GM18858 (cell line): ENCODE data around the gene REXO5.
"Not testable (repeated sequence)": the region's sequence is repeated elsewhere in the genome, so short reads cannot be mapped to it uniquely, and the experiment has no call there.

Experiments
- ATAC-seq: cut with Tn5 transposase; IDR thresholded peaks from one replicate; pipeline ENCODE4 v1.9.1; 2021; ENCODE audit not compliant: unreplicated experiment

The REXO5 gene

DNA sequence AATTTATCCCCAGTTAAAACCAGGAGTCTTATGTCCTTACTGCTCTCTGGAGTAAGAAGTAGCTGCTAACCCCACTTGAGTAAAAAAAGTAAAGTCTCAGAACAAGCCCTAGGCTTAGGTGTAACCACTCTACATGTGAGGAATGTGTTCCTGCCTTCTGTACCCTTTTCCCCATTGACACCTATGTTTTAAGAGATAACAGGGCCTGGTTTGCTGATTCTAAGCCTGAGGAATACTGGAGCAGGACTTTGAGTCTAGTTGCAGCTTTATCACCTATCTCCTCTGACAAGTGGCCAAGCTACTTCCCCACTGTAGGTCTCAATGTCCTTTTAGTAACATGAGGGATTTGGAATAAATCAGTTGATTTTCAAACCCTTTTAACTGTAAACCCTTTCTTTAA is 40.2 kb downstream of the REXO5 start:
- no peak for ATAC-seq

DNA sequence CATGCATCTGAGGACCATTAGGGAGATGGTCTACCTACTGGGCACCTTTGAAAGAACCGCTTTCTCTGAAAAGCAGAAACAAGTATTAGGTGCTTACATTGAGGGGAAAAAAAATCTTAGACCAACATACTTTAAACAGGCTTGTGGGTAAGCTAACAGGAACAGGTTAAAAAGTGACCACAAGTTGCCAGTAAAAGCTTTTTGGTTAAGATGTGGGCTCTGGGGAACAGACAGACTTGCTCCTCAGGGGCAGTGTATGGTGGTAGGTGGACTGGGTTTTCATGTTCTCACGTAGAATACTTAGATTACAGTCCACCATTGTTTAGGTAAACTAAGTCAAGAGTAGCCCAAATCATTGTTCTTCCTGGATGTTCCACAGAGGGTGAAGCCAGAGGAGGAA is 41.2 kb downstream of the REXO5 start:
- no peak for ATAC-seq

- no peak for ATAC-seq
Measured at GRCh38 chr16:20849589-20850390, 43.5 kb downstream of the REXO5 start.

DNA sequence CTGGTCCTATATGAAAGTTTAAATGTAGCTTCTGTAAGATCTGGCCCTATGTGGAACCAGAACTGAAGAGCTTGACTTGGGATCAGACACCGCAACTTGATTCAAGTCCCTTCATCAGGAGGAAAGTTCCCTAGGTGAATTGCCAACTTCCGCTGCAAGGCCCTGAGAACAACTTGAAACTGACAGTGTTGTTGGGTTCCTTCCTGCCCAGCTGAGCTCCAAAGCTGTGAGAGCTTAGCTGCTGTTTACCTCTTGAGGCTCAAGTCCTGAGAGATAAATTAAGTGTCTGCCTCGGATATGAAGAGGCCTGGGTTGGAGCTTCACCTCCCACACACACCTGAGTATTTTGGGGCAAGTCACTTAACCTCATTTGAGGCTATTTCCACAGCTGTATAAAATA is 44.7 kb downstream of the REXO5 start:
- ATAC-seq, result no peak

DNA sequence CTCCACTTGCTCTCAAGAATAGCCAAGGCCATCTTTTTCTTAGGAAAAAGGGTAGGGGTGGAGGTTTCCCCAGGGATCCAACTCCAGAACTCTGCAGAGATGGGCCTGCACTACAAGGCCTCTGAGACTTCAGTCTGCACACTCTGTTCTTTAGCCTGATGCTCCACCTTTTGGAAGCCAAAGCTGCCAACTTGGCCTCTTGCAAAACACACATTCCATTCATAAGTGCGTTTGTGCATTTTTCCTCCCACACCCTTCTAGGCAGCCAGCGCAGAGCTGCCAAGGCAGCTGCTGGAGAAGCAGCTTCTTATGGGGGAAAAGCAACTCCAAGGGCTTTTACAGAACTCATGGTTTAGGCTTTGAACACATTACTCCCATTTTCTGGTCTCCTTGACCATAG is 45.3 kb downstream of the REXO5 start:
- no peak for ATAC-seq

GRCh38 chr16:20853143-20853542 is 46.8 kb downstream of the REXO5 start:
- ATAC-seq, result no peak

DNA sequence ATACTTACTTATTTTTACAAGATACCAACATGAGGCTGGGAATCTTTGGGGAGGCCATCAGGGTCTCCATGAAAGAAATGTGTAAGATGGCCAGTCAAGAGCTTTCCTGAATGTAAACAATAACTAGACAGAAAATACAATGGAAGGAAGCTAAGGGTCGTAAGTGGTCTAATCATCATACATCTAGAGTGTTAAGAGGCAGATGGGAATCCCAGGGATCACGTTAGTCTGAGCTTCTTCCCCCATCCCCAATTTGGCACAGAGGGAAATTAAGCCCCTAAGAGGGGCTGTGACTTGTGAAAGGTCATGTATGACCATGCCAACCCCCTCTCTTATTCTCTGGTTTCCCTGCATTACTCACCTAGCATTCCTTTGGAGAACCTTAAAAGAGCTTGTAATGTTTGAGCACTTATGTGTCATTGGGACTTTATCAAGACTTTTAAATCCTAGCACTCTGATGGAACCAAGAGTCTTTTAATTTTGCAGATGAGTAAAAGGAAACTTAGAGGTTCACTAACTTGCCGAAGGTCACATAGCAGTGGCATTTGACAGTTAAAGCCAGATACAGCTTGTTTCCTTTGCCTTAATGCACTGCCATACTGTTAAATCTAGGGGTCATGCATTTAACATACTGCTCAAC is 47.8 kb downstream of the REXO5 start:
- ATAC-seq, result no peak

DNA sequence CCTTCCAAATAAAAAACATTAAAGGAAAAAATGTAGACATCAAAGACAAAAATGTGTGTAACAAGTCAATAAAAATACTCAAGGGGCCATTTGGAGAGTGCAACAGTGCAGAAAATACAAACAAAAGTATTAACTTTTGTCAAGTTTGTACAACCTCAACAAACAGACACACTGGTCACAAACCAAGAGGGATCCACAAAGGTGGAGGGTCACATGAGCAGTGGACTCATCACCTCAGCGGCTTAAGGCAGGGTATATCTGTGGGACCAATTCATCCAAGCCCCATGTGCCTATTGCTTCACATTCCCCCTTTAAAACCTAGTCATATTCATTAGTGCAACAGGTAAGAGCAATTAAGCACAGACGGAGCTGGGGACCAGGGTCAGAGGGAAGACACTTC is 48.6 kb downstream of the REXO5 start:
- ATAC-seq, result no peak

DNA sequence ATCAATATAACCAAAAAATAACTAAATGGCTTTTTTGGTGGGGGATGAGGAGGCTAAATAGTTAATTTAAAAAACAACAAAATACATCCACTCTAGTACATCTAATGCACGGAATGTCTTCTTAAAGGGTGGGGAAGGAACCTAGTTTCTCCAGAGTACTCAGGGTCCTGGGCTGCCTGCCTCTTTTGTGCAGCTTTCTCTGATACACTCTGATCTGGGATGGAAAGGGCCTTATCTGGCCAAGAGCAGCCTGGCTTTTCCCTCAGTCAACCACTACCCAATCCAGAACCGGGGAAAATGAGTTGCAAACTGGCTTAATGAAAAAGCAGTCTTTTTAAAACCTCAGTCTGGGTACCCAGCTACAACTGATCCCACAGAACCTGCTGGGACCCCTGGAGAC is 51.0 kb downstream of the REXO5 start:
- ATAC-seq, result no peak

GRCh38 chr16:20859229-20859628 is 52.9 kb downstream of the REXO5 start:
- no peak for ATAC-seq

DNA sequence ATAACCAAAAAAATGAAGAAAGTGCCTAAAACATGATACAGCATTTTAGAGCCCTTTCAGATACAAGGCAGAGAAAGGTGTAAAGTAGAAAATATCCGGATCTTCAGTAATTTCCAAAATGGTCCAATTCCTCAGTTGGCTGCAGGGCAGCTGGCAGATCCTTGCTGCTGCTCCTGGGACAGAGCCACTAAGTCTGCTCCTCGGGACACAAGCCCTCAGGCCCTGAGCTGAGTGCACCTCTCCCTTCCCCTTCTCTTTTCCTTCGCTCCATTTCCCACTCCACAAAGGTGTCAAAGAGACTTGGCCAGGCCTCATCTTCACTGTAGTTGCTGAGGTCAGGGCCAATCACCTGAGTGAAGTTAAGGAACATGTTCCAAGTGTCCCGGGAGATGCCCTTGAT is 53.4 kb downstream of the REXO5 start:
- no peak for ATAC-seq

GRCh38 chr16:20860361-20860760 is 54.0 kb downstream of the REXO5 start:
- no peak for ATAC-seq

- not testable (repeated sequence) for ATAC-seq
Measured at GRCh38 chr16:20860995-20861394, 54.7 kb downstream of the REXO5 start.

- ATAC-seq, result no peak
Measured at GRCh38 chr16:20862162-20862960, 56.0 kb downstream of the REXO5 start.

DNA sequence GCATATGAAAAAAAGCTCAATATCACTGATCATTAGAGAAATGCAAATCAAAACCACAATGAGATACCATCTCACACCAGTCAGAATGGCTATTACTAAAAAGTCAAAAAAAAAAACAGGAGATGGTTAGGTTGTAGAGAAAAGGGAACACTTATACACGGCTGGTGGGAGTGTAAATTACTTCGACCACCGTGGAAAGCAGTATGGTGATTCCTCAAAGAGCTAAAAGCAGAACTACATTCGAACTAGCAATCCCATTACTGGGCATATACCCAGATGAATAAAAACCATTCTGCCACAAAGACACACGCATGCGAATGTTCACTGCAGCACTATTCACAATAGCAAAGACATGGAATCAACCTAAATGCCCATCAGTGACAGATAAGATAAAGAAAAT is 58.0 kb downstream of the REXO5 start:
- ATAC-seq, result not testable (repeated sequence)

DNA sequence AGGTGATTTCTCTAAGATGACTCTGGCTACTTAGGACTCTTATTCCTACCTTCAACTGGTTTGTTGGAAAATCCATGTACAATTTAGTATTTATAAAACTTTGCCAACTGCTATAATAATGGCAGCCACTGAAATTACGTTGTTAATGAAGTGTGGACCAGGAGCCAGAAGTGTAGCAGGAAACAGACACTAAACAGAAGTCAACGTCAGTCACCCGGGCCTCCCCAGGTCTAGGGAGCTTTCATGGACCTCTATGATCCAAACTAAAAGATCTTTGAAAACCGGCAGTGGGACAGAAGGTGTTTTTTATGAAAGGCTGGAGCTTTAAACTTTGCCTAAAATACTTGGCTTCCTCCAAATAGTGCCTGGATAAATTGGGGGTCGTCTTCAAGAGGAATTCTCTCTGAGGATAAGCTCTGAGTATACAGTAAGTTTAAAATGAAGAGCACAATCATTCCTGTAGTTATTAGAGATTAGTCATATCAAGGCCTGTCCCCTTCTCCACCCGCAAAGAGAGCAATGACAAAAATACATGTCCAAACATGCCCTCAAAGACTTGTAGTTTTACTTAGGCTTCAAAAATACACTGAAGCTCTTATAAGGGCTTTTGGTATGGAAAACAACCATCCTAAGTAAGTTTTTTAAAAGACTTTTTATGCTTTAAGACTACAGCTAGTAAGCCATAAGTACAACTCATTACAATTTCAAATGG is 59.2 kb downstream of the REXO5 start:
- ATAC-seq, result no peak

GRCh38 chr16:20866145-20866772 is 59.9 kb downstream of the REXO5 start:
- ATAC-seq, result no peak

- ATAC-seq, result no peak
Measured at GRCh38 chr16:20866801-20867200, 60.5 kb downstream of the REXO5 start.

GRCh38 chr16:20867585-20867984 is 61.3 kb downstream of the REXO5 start:
- ATAC-seq, result no peak

DNA sequence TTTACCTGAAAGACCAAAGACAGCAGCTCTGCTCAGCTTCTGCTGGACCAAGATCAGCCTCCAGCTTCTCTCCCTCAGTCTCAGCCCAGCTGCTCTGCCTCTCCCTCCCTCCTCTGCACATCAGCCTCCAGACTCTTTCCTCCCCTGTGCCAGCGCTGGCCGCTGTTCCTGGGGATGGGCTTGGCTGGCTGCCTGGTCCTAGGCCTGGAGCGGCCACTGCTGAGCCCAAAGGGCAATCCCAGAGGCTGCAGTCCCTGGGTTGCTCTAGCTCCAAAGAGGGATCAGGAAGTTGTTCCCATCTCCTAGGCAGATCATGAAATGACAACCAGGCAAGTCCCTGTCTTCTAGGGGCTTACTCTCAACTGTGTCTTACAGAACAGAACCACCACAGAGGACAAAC is 62.6 kb downstream of the REXO5 start:
- ATAC-seq, result no peak
